Liver (tissue), 9 donors: ENCODE measurements around the gene FES. TPM values are rescaled to one million over a fixed set of nuclear protein-coding genes. Genes with fewer than 3 reads are reported as not detected.

Source experiments
- DNase-seq: peaks from one replicate; pipeline ENCODE4 v3.0.0-alpha.2; 2017; ENCODE audit warnings: low spot score
- H3K27ac ChIP-seq, 2 donors: one replicate each; pipeline ENCODE4 v1.7.0; 2013; ENCODE audit warnings: inconsistent platforms in 2 of 2, low read length in 2 of 2, control low read depth in 1 of 2, low read depth in 1 of 2, mild to moderate bottlenecking in 1 of 2
- H3K27me3 ChIP-seq, 4 donors: one replicate each; pipeline versions ENCODE4 v1.6.1 to v1.7.0; 2013; ENCODE audit warnings: low read length in 3 of 4, inconsistent platforms in 1 of 4, mild to moderate bottlenecking in 1 of 4, moderate library complexity in 1 of 4; ENCODE audit not compliant: control insufficient read depth in 4 of 4, insufficient read depth in 4 of 4
- H3K36me3 ChIP-seq, 4 donors: one replicate each; pipeline versions ENCODE4 v1.6.1 to v1.7.0; 2013; ENCODE audit warnings: low read length in 3 of 4, mild to moderate bottlenecking in 3 of 4, low read depth in 1 of 4, moderate library complexity in 1 of 4; ENCODE audit not compliant: control insufficient read depth in 4 of 4, insufficient read depth in 3 of 4
- H3K4me1 ChIP-seq, 4 donors: one replicate each; pipeline versions ENCODE4 v1.6.1 to v1.7.0; 2013; ENCODE audit warnings: low read length in 3 of 4, mild to moderate bottlenecking in 3 of 4, moderate library complexity in 1 of 4; ENCODE audit not compliant: control insufficient read depth in 4 of 4, insufficient read depth in 4 of 4
- H3K4me3 ChIP-seq, 3 donors: one replicate each; pipeline versions ENCODE4 v1.6.1 to v1.7.0; 2013; ENCODE audit warnings: low read length in 3 of 3, control low read depth in 1 of 3, low read depth in 1 of 3, mild to moderate bottlenecking in 1 of 3
- H3K9ac ChIP-seq, 2 donors: one replicate each; pipeline ENCODE4 v1.7.0; 2013; ENCODE audit warnings: low read length in 2 of 2, mild to moderate bottlenecking in 2 of 2, moderate library complexity in 2 of 2, control low read depth in 1 of 2, low read depth in 1 of 2
- H3K9me3 ChIP-seq, 4 donors: one replicate each; pipeline versions ENCODE4 v1.6.1 to v1.7.0; 2013; ENCODE audit warnings: low read length in 3 of 4; ENCODE audit not compliant: control insufficient read depth in 4 of 4
- ATF3 ChIP-seq: IDR thresholded peaks from 2 replicates; pipeline ENCODE4 v1.6.1; 2016; ENCODE audit warnings: antibody characterized with exemption
- FOXA1 ChIP-seq: IDR thresholded peaks from 2 replicates; pipeline ENCODE4 v1.6.1; 2016; ENCODE audit warnings: antibody characterized with exemption
- FOXA2 ChIP-seq: IDR thresholded peaks from 2 replicates; pipeline ENCODE4 v1.6.1; 2016; ENCODE audit warnings: antibody characterized with exemption
- HNF4A ChIP-seq, 2 donors: conservative IDR thresholded peaks; 2 replicates each; pipeline ENCODE4 v1.6.1; 2016; ENCODE audit warnings: antibody characterized with exemption in 2 of 2, mild to moderate bottlenecking in 2 of 2
- JUND ChIP-seq, 2 donors: IDR thresholded peaks; 2 replicates each; pipeline ENCODE4 v1.6.1; 2016; ENCODE audit warnings: antibody characterized with exemption in 2 of 2
- MAX ChIP-seq: IDR thresholded peaks from 2 replicates; pipeline ENCODE4 v1.6.1; 2016; ENCODE audit warnings: antibody characterized with exemption
- NR2F2 ChIP-seq: IDR thresholded peaks from 2 replicates; pipeline ENCODE4 v1.6.1; 2016; ENCODE audit warnings: antibody characterized with exemption
- RAD21 ChIP-seq, 2 donors: IDR thresholded peaks; 2 replicates each; pipeline ENCODE4 v1.6.1; 2016; ENCODE audit warnings: antibody characterized with exemption in 2 of 2, mild to moderate bottlenecking in 2 of 2
- RXRA ChIP-seq, 2 donors: IDR thresholded peaks; 2 replicates each; pipeline ENCODE4 v1.6.1; 2017 to 2018; ENCODE audit warnings: antibody characterized with exemption in 2 of 2, mild to moderate bottlenecking in 1 of 2
- SP1 ChIP-seq: IDR thresholded peaks from 2 replicates; pipeline ENCODE4 v1.6.1; 2018; ENCODE audit warnings: antibody characterized with exemption, mild to moderate bottlenecking
- TAF1 ChIP-seq: conservative IDR thresholded peaks from 2 replicates; pipeline ENCODE4 v1.6.1; 2016; ENCODE audit warnings: antibody characterized with exemption, mild to moderate bottlenecking
- YY1 ChIP-seq: IDR thresholded peaks from 2 replicates; pipeline ENCODE4 v1.6.1; 2016; ENCODE audit warnings: antibody characterized with exemption, mild to moderate bottlenecking
- WGBS: extraction: QIAGEN DNeasy Blood & Tissue Kit; methylation state at CpG from one replicate; pipeline ENCODE4 v1.1.7; 2013; 5-methylcytosine and 5-hydroxymethylcytosine counted together
- polyA plus RNA-seq, 2 donors: library from polyadenylated mRNA; stranded (reverse) in 1 of 2; unstranded in 1 of 2; fragments of 200-250 nt in 1 of 2; fragments of >200 nt in 1 of 2; fragmentation: Nextera tagmentation in 1 of 2; extraction: Ambion mirVana in 1 of 2; gene quantifications; one replicate each; pipeline versions ENCODE4 v1.2.1 to v1.2.3, GENCODE V29; 2013 to 2015
- total RNA-seq, 2 donors: library from RNA; depleted of rRNA; stranded (reverse); fragments of >200 nt; gene quantifications; one replicate each; pipeline ENCODE4 v1.2.3, GENCODE V29; 2014
- donor health status: healthy.
- donor health status: healthy.
- donor health status: healthy.
- donor health status: healthy.
- donor health status: healthy.

The FES gene
- total and polyA plus RNA-seq, 4 donors, result 12.1 to 43.1 (median 28.8) TPM

GRCh38 chr15:90880381-90881145, 3.7 kb upstream of the FES start (continued):
- TF ChIP-seq RXRA (IDR thresholded peaks at IDR 0.05) (no peak), MAX (no peak), SP1 (no peak)

GRCh38 chr15:90881181-90881977, 2.9 kb upstream of the FES start:
- Histone ChIP-seq H3K27ac (peak overlapping the region in 1 of 2 donors; percentile 90), H3K4me3 (no peak overlapping the region), H3K9me3 (no peaks in the 10 kb centered on the region), H3K4me1 (peaks cover 14 to 80% (median 57%) of the 10 kb centered on the region in 4 donors), H3K36me3 (peaks cover 22 to 54% (median 37%) of the 10 kb centered on the region in 4 donors), H3K27me3 (no peaks in the 10 kb centered on the region), H3K9ac (no peak overlapping the region)
- WGBS, result 75% methylated on average over 35 of the region's 35 CpGs
- TF ChIP-seq FOXA1 (no peak), SP1 (no peak), JUND (IDR thresholded peaks at IDR 0.05) (no peak), FOXA2 (no peak), RXRA (IDR thresholded peaks at IDR 0.05) (no peak), NR2F2 (no peak)
- no peak for DNase-seq

GRCh38 chr15:90881978-90882721, 2.2 kb upstream of the FES start:
- Histone ChIP-seq H3K9me3 (no peaks in the 10 kb centered on the region), H3K36me3 (peaks cover 16 to 52% (median 30%) of the 10 kb centered on the region in 4 donors), H3K27me3 (no peaks in the 10 kb centered on the region), H3K27ac (peak overlapping the region; percentile 90), H3K4me1 (peaks cover 14 to 79% (median 61%) of the 10 kb centered on the region in 4 donors), H3K9ac (peak overlapping the region in 1 of 2 donors; percentile 12), H3K4me3 (no peak overlapping the region)
- TF ChIP-seq RAD21 (IDR thresholded peaks at IDR 0.05), result peak in 1 of 2 donors; percentile 37
- peak in 1 of 2 donors; percentile 69 for TF ChIP-seq HNF4A (conservative IDR thresholded peaks at IDR 0.05)
- no peak for TF ChIP-seq JUND (IDR thresholded peaks at IDR 0.05)
- no peak for TF ChIP-seq NR2F2
- no peak for TF ChIP-seq ATF3
- TF ChIP-seq RXRA (IDR thresholded peaks at IDR 0.05), result peak; percentile 56 to 73
- TF ChIP-seq YY1, result peak; percentile 23
- no peak for DNase-seq
- 59% methylated on average over 19 of the region's 19 CpGs for WGBS

GRCh38 chr15:90882781-90883525, 1.4 kb upstream of the FES start:
- H3K9ac ChIP-seq, result peak overlapping the region in 1 of 2 donors; percentile 12

More at GRCh38 chr15:90882781-90883525, 1.4 kb upstream of the FES start:
- peaks cover 14 to 77% (median 64%) of the 10 kb centered on the region in 4 donors for H3K4me1 ChIP-seq
- peaks cover 14 to 45% (median 25%) of the 10 kb centered on the region in 4 donors for H3K36me3 ChIP-seq
- TF ChIP-seq TAF1 (no peak), MAX (no peak), HNF4A (conservative IDR thresholded peaks at IDR 0.05) (no peak), SP1 (no peak), RAD21 (IDR thresholded peaks at IDR 0.05) (no peak), RXRA (IDR thresholded peaks at IDR 0.05) (no peak), YY1 (no peak)
- peak overlapping the region; percentile 90 for H3K27ac ChIP-seq
- no peak for DNase-seq
- H3K9me3 ChIP-seq, result no peaks in the 10 kb centered on the region
- WGBS, result 61% methylated on average over 13 of the region's 13 CpGs
- no peak overlapping the region for H3K4me3 ChIP-seq
- no peaks in the 10 kb centered on the region for H3K27me3 ChIP-seq
